HG02884 (cell line): ENCODE data around the gene PQBP1.
"Not testable (repeated sequence)": the region's sequence is repeated elsewhere in the genome, so short reads cannot be mapped to it uniquely, and the experiment has no call there.

ENCODE experiments used
- ATAC-seq: cut with Tn5 transposase; IDR thresholded peaks from one replicate; pipeline ENCODE4 v1.9.1; 2021; ENCODE audit warnings: mild to moderate bottlenecking, moderate library complexity; ENCODE audit not compliant: unreplicated experiment

PQBP1 gene

GRCh38 chrX:48897625-48898306, at the start of gene PQBP1, which contains the start of gene TIMM17B:
TSS of gene PQBP1 (plus strand) at chrX:48897930. CDS start at chrX:48898510, 580 bp downstream.
TSS of gene TIMM17B (minus strand) at chrX:48897768. CDS start at chrX:48897749, 19 bp downstream.
- ATAC-seq, result peak; percentile 90

GRCh38 chrX:48848847-48849246, 48.9 kb upstream of the PQBP1 start:
- no peak for ATAC-seq

GRCh38 chrX:48852857-48853256, 44.9 kb upstream of the PQBP1 start:
- no peak for ATAC-seq

GRCh38 chrX:48853494-48853893, 44.2 kb upstream of the PQBP1 start:
- not testable (repeated sequence) for ATAC-seq

GRCh38 chrX:48854121-48854804, 43.5 kb upstream of the PQBP1 start:
- not testable (repeated sequence) for ATAC-seq

GRCh38 chrX:48854898-48855297, 42.8 kb upstream of the PQBP1 start:
- ATAC-seq, result no peak

GRCh38 chrX:48864210-48864609, 33.5 kb upstream of the PQBP1 start:
- no peak for ATAC-seq

- not testable (repeated sequence) for ATAC-seq
Observed at GRCh38 chrX:48872017-48872416, 25.7 kb upstream of the PQBP1 start.

GRCh38 chrX:48876944-48877343, 20.8 kb upstream of the PQBP1 start:
- not testable (repeated sequence) for ATAC-seq

GRCh38 chrX:48883729-48884128, 14.0 kb upstream of the PQBP1 start:
- no peak for ATAC-seq

GRCh38 chrX:48886586-48886985, 11.1 kb upstream of the PQBP1 start:
- ATAC-seq, result not testable (repeated sequence)

GRCh38 chrX:48890296-48890925, 7.3 kb upstream of the PQBP1 start:
- no peak for ATAC-seq

- ATAC-seq, result peak; percentile 45
Observed at GRCh38 chrX:48890934-48891401, 6.8 kb upstream of the PQBP1 start.

GRCh38 chrX:48891402-48892288, 6.1 kb upstream of the PQBP1 start:
- ATAC-seq, result peak; percentile 77

- ATAC-seq, result no peak
Observed at GRCh38 chrX:48892896-48893295, 4.8 kb upstream of the PQBP1 start.

GRCh38 chrX:48893556-48894348, 4.0 kb upstream of the PQBP1 start:
- ATAC-seq, result no peak

- ATAC-seq, result no peak
Observed at GRCh38 chrX:48894891-48895290, 2.8 kb upstream of the PQBP1 start.

- no peak for ATAC-seq
Observed at GRCh38 chrX:48896611-48897011, 1.1 kb upstream of the PQBP1 start.

GRCh38 chrX:48897157-48897624, 539 bp upstream of the PQBP1 start:
- peak; percentile 9 for ATAC-seq

GRCh38 chrX:48899078-48899410, 1.3 kb downstream of the PQBP1 start:
- no peak for ATAC-seq
